Transverse colon (tissue), 4 donors: ENCODE data around the gene KAZN. TPM values are rescaled to one million over a fixed set of nuclear protein-coding genes. Genes with fewer than 3 reads are reported as not detected.

Source experiments
- DNase-seq: peaks from one replicate; pipeline ENCODE4 v3.0.0-alpha.2; 2019
- H3K27ac ChIP-seq, 4 donors: fragments of 200-600 bp; sonication (generic); 2 replicates each; pipeline ENCODE4 v1.5.1; 2016 to 2018; ENCODE audit warnings: inconsistent platforms in 4 of 4
- H3K27me3 ChIP-seq: fragments of 200-600 bp; sonication (generic); 2 replicates; pipeline ENCODE4 v1.5.1; 2017; ENCODE audit warnings: inconsistent platforms
- H3K36me3 ChIP-seq, 4 donors: fragments of 200-600 bp; sonication (generic); 2 replicates each; pipeline ENCODE4 v1.5.1; 2017 to 2019; ENCODE audit warnings: inconsistent platforms in 4 of 4
- H3K4me1 ChIP-seq, 4 donors: fragments of 200-600 bp; sonication (generic); 2 replicates each; pipeline ENCODE4 v1.5.1; 2017 to 2020; ENCODE audit warnings: inconsistent platforms in 4 of 4
- H3K4me3 ChIP-seq, 4 donors: fragments of 200-600 bp; sonication (generic); 1 replicate in 1 of 4; 2 replicates in 3 of 4; pipeline versions ENCODE4 v1.5.1 to v1.6.1; 2017 to 2019; ENCODE audit warnings: inconsistent platforms in 4 of 4
- H3K9me3 ChIP-seq, 2 donors: fragments of 200-600 bp; sonication (generic); 2 replicates each; pipeline ENCODE4 v1.5.1; 2017 to 2019; ENCODE audit warnings: inconsistent platforms in 2 of 2
- CTCF ChIP-seq, 5 experiments: fragments of 200-600 bp in 3 of 5; fragments of 450-650 bp in 2 of 5; sonication (generic) in 3 of 5; IDR thresholded peaks; 1 replicate in 2 of 5; 2 replicates in 3 of 5; pipeline ENCODE4 v1.5.1; 2016 to 2017; ENCODE audit warnings: antibody characterized with exemption in 5 of 5, inconsistent platforms in 3 of 5, mild to moderate bottlenecking in 2 of 5, moderate library complexity in 1 of 5
- EP300 ChIP-seq: sonication (generic); formaldehyde crosslinking; IDR thresholded peaks from one replicate; pipeline ENCODE4 v1.6.1; 2017; ENCODE audit warnings: antibody characterized with exemption, low read depth
- POLR2A ChIP-seq: fragments of 450-650 bp; IDR thresholded peaks from one replicate; pipeline ENCODE4 v1.6.1; 2016; ENCODE audit warnings: antibody characterized with exemption, mild to moderate bottlenecking, moderate library complexity
- POLR2AphosphoS5 ChIP-seq, 3 donors: sonication (generic); formaldehyde crosslinking; IDR thresholded peaks; one replicate each; pipeline ENCODE4 v1.6.1; 2016; ENCODE audit warnings: antibody characterized with exemption in 3 of 3
- WGBS, 2 donors: methylation state at CpG; one replicate each; pipeline ENCODE4 v1.1.5; 2018; ENCODE audit warnings: low coverage in 1 of 2; 5-methylcytosine and 5-hydroxymethylcytosine counted together
- in situ Hi-C, 4 donors: fragments of 200-750 bp; cut with MboI; loops; one replicate each; pipeline versions ENCODE4 v1.15.0 to v1.15.1; 2017; ENCODE audit warnings: low sequenced_read_pairs in 3 of 4, low pct_ligation_motif_present in 1 of 4, low pct_unique_long_range_greater_than_20kb in 1 of 4
- intact Hi-C: fragments of 100-400 bp; cut with DNase I; formaldehyde crosslinking; loops from one replicate; pipeline ENCODE4 v1.15.1; 2023; ENCODE audit warnings: low total_unique reads
- total RNA-seq, 4 donors: library from RNA; depleted of rRNA; stranded (reverse); fragments of >200 nt; gene quantifications; one replicate each; pipeline ENCODE4 v1.1.0, GENCODE V29; 2016

KAZN gene
- total RNA-seq, 4 donors from 2014 or later = 12.0 to 17.1 (median 16.2) TPM

GRCh38 chr1:14937288-14937949 lies 338.9 kb downstream of the KAZN start:
- H3K36me3 ChIP-seq = no peaks in the 10 kb centered on the region

GRCh38 chr1:14939527-14940284 lies 341.2 kb downstream of the KAZN start:
- no peak for DNase-seq
- no peak overlapping the region for H3K4me3 ChIP-seq
- in situ Hi-C loops = no loop called here
- no peak overlapping the region for H3K27ac ChIP-seq
- H3K27me3 ChIP-seq = no peaks in the 10 kb centered on the region
- H3K9me3 ChIP-seq = no peaks in the 10 kb centered on the region
- intact Hi-C loops = no loop called here
- TF ChIP-seq POLR2AphosphoS5 (IDR thresholded peaks at IDR 0.05) (no peak), EP300 (no peak), POLR2A (no peak), CTCF (IDR thresholded peaks at IDR 0.05) (no peak)
- 91% methylated on average over 9 of the region's 9 CpGs; no CpG with 5 or more reads in 1 of the 2 donors for WGBS, 2 donors
- H3K36me3 ChIP-seq = no peaks in the 10 kb centered on the region
- peaks cover 0 to 14% (median 7%) of the 10 kb centered on the region in 4 donors for H3K4me1 ChIP-seq

More at GRCh38 chr1:14937288-14937949, 338.9 kb downstream of the KAZN start:
- Histone ChIP-seq H3K27me3 (no peaks in the 10 kb centered on the region), H3K27ac (no peak overlapping the region), H3K4me1 (peaks cover 0 to 1% (median 0%) of the 10 kb centered on the region in 4 donors), H3K4me3 (no peak overlapping the region), H3K9me3 (no peaks in the 10 kb centered on the region)
- no peak for TF ChIP-seq POLR2A
- TF ChIP-seq EP300 = no peak
- TF ChIP-seq POLR2AphosphoS5 (IDR thresholded peaks at IDR 0.05) = no peak
- no peak for TF ChIP-seq CTCF (IDR thresholded peaks at IDR 0.05)
- intact Hi-C loops = no loop called here
- 59 to 87% methylated on average over 2 to 11 of the region's 11 CpGs for WGBS, 2 donors
- in situ Hi-C loops = no loop called here
- no peak for DNase-seq

GRCh38 chr1:14940285-14940870 lies 341.9 kb downstream of the KAZN start:
- WGBS, 2 donors = 54 to 72% methylated on average over 3 to 7 of the region's 7 CpGs
- in situ Hi-C loops (no loop called here), intact Hi-C loops (no loop called here)
- Histone ChIP-seq H3K27me3 (no peaks in the 10 kb centered on the region), H3K4me1 (peaks cover 5 to 21% (median 14%) of the 10 kb centered on the region in 4 donors), H3K9me3 (no peaks in the 10 kb centered on the region), H3K27ac (no peak overlapping the region), H3K4me3 (no peak overlapping the region), H3K36me3 (no peaks in the 10 kb centered on the region)
- no peak for TF ChIP-seq POLR2A
- no peak for TF ChIP-seq EP300
- TF ChIP-seq POLR2AphosphoS5 (IDR thresholded peaks at IDR 0.05) = no peak
- TF ChIP-seq CTCF (IDR thresholded peaks at IDR 0.05) = no peak
- DNase-seq = no peak

- no peaks in the 10 kb centered on the region for H3K36me3 ChIP-seq
- H3K27me3 ChIP-seq = no peaks in the 10 kb centered on the region
- TF ChIP-seq POLR2AphosphoS5 (IDR thresholded peaks at IDR 0.05) = no peak
- TF ChIP-seq EP300 = no peak
- no peak for TF ChIP-seq CTCF (IDR thresholded peaks at IDR 0.05)
- no peak for TF ChIP-seq POLR2A
- H3K4me3 ChIP-seq = no peak overlapping the region
- in situ Hi-C loops = no loop called here
- H3K9me3 ChIP-seq = no peaks in the 10 kb centered on the region
- DNase-seq = no peak
- intact Hi-C loops = no loop called here
- peaks cover 10 to 34% (median 17%) of the 10 kb centered on the region in 4 donors for H3K4me1 ChIP-seq
- WGBS, 2 donors = 87% methylated on average over 9 of the region's 9 CpGs; no CpG with 5 or more reads in 1 of the 2 donors
- H3K27ac ChIP-seq = no peak overlapping the region
These were observed 343.4 kb downstream of the KAZN start for GRCh38 chr1:14941864-14942263.
